Mucosa of descending colon (tissue), 3 donors: ENCODE data around the gene MRFAP1. TPM values are rescaled to one million over a fixed set of nuclear protein-coding genes. Genes with fewer than 3 reads are reported as not detected.
A peak's percentile ranks its signal among the peaks of the same experiment; 100 is the strongest.

Source experiments
- ATAC-seq: fragments of 200-7000 bp; cut with Tn5 transposase; one replicate; pipeline ENCODE4 v1.9.1; 2020; ENCODE audit warnings: mild to moderate bottlenecking, moderate library complexity
- DNase-seq, 3 donors: peaks; one replicate each; pipeline ENCODE4 v3.0.0-alpha.2; 2020
- H3K36me3 ChIP-seq: fragments of 200-600 bp; one replicate; pipeline ENCODE4 v1.8.0; 2021; ENCODE audit warnings: low read depth, mild to moderate bottlenecking
- H3K4me1 ChIP-seq: fragments of 200-600 bp; one replicate; pipeline ENCODE4 v1.8.0; 2021; ENCODE audit warnings: low read depth, mild to moderate bottlenecking
- H3K4me3 ChIP-seq: fragments of 200-600 bp; one replicate; pipeline ENCODE4 v1.8.0; 2021; ENCODE audit warnings: mild to moderate bottlenecking
- H3K9me3 ChIP-seq: fragments of 200-600 bp; one replicate; pipeline ENCODE4 v1.8.0; 2021; ENCODE audit warnings: mild to moderate bottlenecking
- CTCF ChIP-seq: fragments of 200-600 bp; IDR thresholded peaks from one replicate; pipeline ENCODE4 v1.8.0; 2022; ENCODE audit warnings: antibody characterized with exemption, mild to moderate bottlenecking
- intact Hi-C, 2 donors: fragments of 100-400 bp; cut with DNase I in 1 of 2; cut with micrococcal nuclease in 1 of 2; formaldehyde crosslinking; loops; one replicate each; pipeline versions ENCODE4 v1.11.0 to v1.11.1; 2022; cut with DNase I, micrococcal nuclease
- total RNA-seq, 3 donors: library from RNA; stranded (reverse); fragmentation: NEBNext Ultra II Directional in 2 of 3; extraction: Animal tissue kit (Norgen Biotek cat#: 25700) in 2 of 3; gene quantifications; one replicate each; pipeline versions ENCODE4 v1.2.1 to v1.2.4, GENCODE V29; 2021 to 2023
- donor health status: DM: no; HTN: no; CAD: no; lungs with moderate emphysema.
- donor health status: DM: no; HTN: no; CAD: no.
- donor health status: DM: no; HTN: yes; CAD: no.

The MRFAP1 gene
- total RNA-seq, 3 donors from 2014 or later = 115 to 244 (median 172) TPM

GRCh38 chr4:6673660-6674499 lies 33.4 kb downstream of the MRFAP1 start:
- peak overlapping the region; percentile 74 for H3K4me3 ChIP-seq
- H3K36me3 ChIP-seq = no peaks in the 10 kb centered on the region
- ATAC-seq (peak; percentile 95), DNase-seq (peak; percentile 91 to 98 (median 95))
- no peaks in the 10 kb centered on the region for H3K9me3 ChIP-seq
- no peak for TF ChIP-seq CTCF
- H3K4me1 ChIP-seq = peaks cover 17% of the 10 kb centered on the region
- intact Hi-C loops = no loop called here

- TF ChIP-seq CTCF = peak; percentile 25
- peak; percentile 64 for ATAC-seq
- Histone ChIP-seq H3K36me3 (no peaks in the 10 kb centered on the region), H3K9me3 (no peaks in the 10 kb centered on the region), H3K4me1 (peaks cover 17% of the 10 kb centered on the region), H3K4me3 (peak overlapping the region; percentile 74)
- intact Hi-C loops = no loop called here
- peak in 2 of 3 donors; percentile 57 to 72 for DNase-seq
These were observed 34.1 kb downstream of the MRFAP1 start for GRCh38 chr4:6674500-6675149.

GRCh38 chr4:6676722-6677558 lies 36.5 kb downstream of the MRFAP1 start:
- H3K4me1 ChIP-seq = peaks cover 17% of the 10 kb centered on the region
- no peak overlapping the region for H3K4me3 ChIP-seq
- DNase-seq (no peak), ATAC-seq (no peak)
- no peaks in the 10 kb centered on the region for H3K36me3 ChIP-seq
- intact Hi-C loops = no loop called here
- H3K9me3 ChIP-seq = no peaks in the 10 kb centered on the region
- no peak for TF ChIP-seq CTCF

- Histone ChIP-seq H3K9me3 (no peaks in the 10 kb centered on the region), H3K4me1 (peaks cover 9% of the 10 kb centered on the region), H3K4me3 (no peak overlapping the region), H3K36me3 (no peaks in the 10 kb centered on the region)
- TF ChIP-seq CTCF = no peak
- DNase-seq (no peak), ATAC-seq (no peak)
- intact Hi-C loops = no loop called here
These were observed 40.0 kb downstream of the MRFAP1 start for GRCh38 chr4:6680372-6681034.

GRCh38 chr4:6681191-6681590 lies 40.7 kb downstream of the MRFAP1 start:
- no peak for TF ChIP-seq CTCF
- Histone ChIP-seq H3K9me3 (no peaks in the 10 kb centered on the region), H3K4me1 (peaks cover 2% of the 10 kb centered on the region), H3K36me3 (no peaks in the 10 kb centered on the region), H3K4me3 (no peak overlapping the region)
- ATAC-seq = peak; percentile 63
- intact Hi-C loops = no loop called here
- DNase-seq = peak in 1 of 3 donors; percentile 41
